HAP-1 (cell line): Measurements from ENCODE around the gene EEF1E1.

Source experiments
- DNase-seq, 2 experiments: peaks; one replicate each; pipeline ENCODE4 v3.0.0-alpha.2; 2016 to 2020; ENCODE audit warnings: low spot score in 2 of 2
- H3K27me3 ChIP-seq: fragments of 250-450 bp; sonication (Bioruptor Pico); 2 replicates; pipeline ENCODE4 v1.5.1; 2020; ENCODE audit warnings: low read depth, mild to moderate bottlenecking, moderate library complexity
- H3K36me3 ChIP-seq: fragments of 250-450 bp; sonication (Bioruptor Pico); replicated peaks from 2 replicates; pipeline ENCODE4 v1.5.1; 2020; ENCODE audit warnings: mild to moderate bottlenecking
- H3K4me1 ChIP-seq: fragments of 250-450 bp; sonication (Bioruptor Pico); 2 replicates; pipeline ENCODE4 v1.5.1; 2020; ENCODE audit warnings: mild to moderate bottlenecking
- H3K4me3 ChIP-seq: fragments of 250-450 bp; sonication (Bioruptor Pico); 2 replicates; pipeline ENCODE4 v1.5.1; 2020; ENCODE audit warnings: mild to moderate bottlenecking, moderate library complexity
- H3K9me3 ChIP-seq: fragments of 250-450 bp; sonication (Bioruptor Pico); 2 replicates; pipeline ENCODE4 v1.5.1; 2020; ENCODE audit warnings: mild to moderate bottlenecking, moderate library complexity
- in situ Hi-C: fragments of 300-500 bp; cut with MboI; formaldehyde crosslinking; loops from 3 replicates; pipeline ENCODE4 v1.14.3; 2020; ENCODE audit warnings: low sequenced_read_pairs, inconsistent platforms, mixed read lengths

Gene EEF1E1

DNA sequence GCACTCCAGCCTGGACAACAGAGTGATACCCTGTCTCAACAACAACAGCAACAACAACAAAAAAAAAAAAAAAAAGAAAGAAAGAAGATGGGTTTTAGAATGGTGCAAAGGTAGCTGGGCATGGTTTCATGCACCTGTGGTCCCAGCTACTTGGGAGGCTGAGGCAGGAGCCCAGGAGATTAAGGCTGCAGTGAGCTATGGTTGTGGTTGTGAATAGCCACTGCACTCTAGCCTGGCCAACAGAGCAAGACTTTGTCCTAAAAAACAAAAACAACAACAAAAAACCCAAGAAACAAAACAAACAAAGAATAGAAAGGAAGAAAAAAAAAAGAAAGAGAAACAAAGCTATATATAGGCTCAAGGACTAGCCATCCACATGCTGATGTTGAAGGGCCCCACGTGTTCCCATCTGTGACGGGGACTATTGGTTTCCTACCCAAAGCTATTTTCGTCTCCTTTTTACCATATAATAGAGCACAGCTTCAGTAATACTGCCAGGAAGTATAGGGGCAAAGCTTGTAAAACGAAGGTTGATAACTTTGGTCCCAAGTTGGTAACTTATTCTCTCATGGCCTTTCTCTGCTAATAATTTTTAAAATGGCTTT, 7.9 kb upstream of the EEF1E1 start:
- H3K9me3 ChIP-seq = no peaks in the 10 kb centered on the region
- H3K4me1 ChIP-seq = no peaks in the 10 kb centered on the region
- in situ Hi-C loops = no loop called here
- H3K4me3 ChIP-seq = no peak overlapping the region
- peaks cover 12% of the 10 kb centered on the region; the same call in 1 of the 2 replicates for H3K27me3 ChIP-seq
- H3K36me3 ChIP-seq = no peaks in the 10 kb centered on the region
- no peak for DNase-seq

- H3K9me3 ChIP-seq = no peaks in the 10 kb centered on the region
- no peak for DNase-seq
- no peaks in the 10 kb centered on the region for H3K36me3 ChIP-seq
- in situ Hi-C loops = no loop called here
- H3K4me3 ChIP-seq = no peak overlapping the region
- no peaks in the 10 kb centered on the region for H3K4me1 ChIP-seq
- H3K27me3 ChIP-seq = peaks cover 12% of the 10 kb centered on the region; the same call in 1 of the 2 replicates
These were observed 6.6 kb upstream of the EEF1E1 start for GRCh38 chr6:8108759-8109539.

- in situ Hi-C loops = no loop called here
- H3K4me1 ChIP-seq = no peaks in the 10 kb centered on the region
- H3K9me3 ChIP-seq = no peaks in the 10 kb centered on the region
- H3K4me3 ChIP-seq = no peak overlapping the region
- peaks cover 12% of the 10 kb centered on the region; the same call in 1 of the 2 replicates for H3K27me3 ChIP-seq
- H3K36me3 ChIP-seq = no peaks in the 10 kb centered on the region
- no peak for DNase-seq
These were observed 5.8 kb upstream of the EEF1E1 start for GRCh38 chr6:8108031-8108660.

GRCh38 chr6:8105791-8106190, 3.4 kb upstream of the EEF1E1 start:
- in situ Hi-C loops = no loop called here
- H3K4me3 ChIP-seq = no peak overlapping the region
- DNase-seq = no peak

DNA sequence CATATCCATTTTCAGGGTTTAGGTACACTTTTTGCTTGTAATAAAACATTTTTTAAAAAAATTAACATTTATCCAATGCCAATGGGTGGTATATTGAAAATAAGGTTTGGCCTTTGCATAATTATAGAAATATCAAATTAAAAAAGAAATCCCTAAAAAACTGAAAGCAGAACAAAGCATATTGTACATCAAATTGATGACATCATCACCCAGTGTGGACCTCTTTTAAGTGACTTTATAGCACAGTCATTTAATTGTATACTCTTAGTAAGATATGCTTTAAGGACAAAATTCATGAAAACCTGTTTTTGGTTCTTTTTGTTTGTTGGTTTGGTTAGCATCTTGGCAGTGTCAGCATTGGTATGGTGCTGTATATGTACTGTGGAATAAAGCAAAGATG, 1.4 kb upstream of the EEF1E1 start:
- DNase-seq = no peak
- Histone ChIP-seq H3K36me3 (peaks cover 14% of the 10 kb centered on the region), H3K4me1 (peaks cover 11% of the 10 kb centered on the region), H3K4me3 (no peak overlapping the region), H3K27me3 (0 out of 2 replicates have a peak, but pooled peaks cover 4% of the 10 kb centered on the region), H3K9me3 (no peaks in the 10 kb centered on the region)
- in situ Hi-C loops = no loop called here

More at GRCh38 chr6:8105791-8106190, 3.4 kb upstream of the EEF1E1 start:
- peaks cover 5% of the 10 kb centered on the region; the same call in 1 of the 2 replicates for H3K27me3 ChIP-seq
- peaks cover 1% of the 10 kb centered on the region for H3K4me1 ChIP-seq
- H3K9me3 ChIP-seq = no peaks in the 10 kb centered on the region
- no peaks in the 10 kb centered on the region for H3K36me3 ChIP-seq

GRCh38 chr6:8100159-8100854, 2.0 kb downstream of the EEF1E1 start:
- DNase-seq = no peak
- Histone ChIP-seq H3K9me3 (no peaks in the 10 kb centered on the region), H3K27me3 (no peaks in the 10 kb centered on the region), H3K4me3 (no peak overlapping the region), H3K4me1 (peaks cover 11% of the 10 kb centered on the region), H3K36me3 (peaks cover 42% of the 10 kb centered on the region)
- in situ Hi-C loops = no loop called here

DNA sequence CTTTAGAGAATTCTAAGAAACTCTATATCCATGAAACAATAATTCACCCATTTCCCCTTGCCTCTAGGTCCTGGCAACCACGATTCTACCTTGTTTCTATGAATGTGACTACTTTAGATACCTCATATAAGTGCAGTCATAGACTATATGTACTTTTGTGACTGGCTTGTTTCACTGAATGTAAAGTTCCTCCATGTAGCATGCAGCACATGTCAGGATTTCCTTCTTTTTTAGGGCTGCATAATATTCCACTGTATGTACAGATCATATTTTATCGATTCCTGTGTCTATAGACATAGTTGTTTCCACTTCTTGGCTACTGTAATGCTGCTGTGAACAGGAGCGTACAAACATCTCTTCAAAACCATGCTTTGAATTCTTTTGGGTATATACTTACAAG, 11.7 kb downstream of the EEF1E1 start:
- no peaks in the 10 kb centered on the region for H3K9me3 ChIP-seq
- in situ Hi-C loops = no loop called here
- no peaks in the 10 kb centered on the region for H3K4me1 ChIP-seq
- H3K4me3 ChIP-seq = no peak overlapping the region
- DNase-seq = no peak
- H3K27me3 ChIP-seq = no peaks in the 10 kb centered on the region
- H3K36me3 ChIP-seq = peaks cover 71% of the 10 kb centered on the region

DNA sequence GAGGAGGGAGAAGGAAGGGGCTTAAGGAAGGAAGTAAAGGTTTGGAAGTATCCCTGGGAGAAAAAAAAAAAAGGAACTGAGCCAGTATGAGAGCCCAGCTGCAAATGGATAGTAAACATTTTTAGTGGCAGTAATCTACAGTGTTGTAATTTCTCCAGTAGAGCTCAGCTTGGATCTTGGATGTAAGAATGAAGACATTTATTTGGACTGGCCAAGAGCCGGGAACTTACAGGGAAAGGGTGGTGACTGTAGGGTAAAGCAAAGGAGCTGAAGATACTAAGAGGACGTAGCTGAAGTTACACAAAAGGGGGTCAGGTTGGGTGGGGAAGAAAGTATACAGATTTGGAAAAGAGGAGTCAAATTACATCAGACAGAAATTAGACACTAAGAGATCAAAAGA, 13.5 kb downstream of the EEF1E1 start:
- DNase-seq = no peak
- Histone ChIP-seq H3K36me3 (peaks cover 71% of the 10 kb centered on the region), H3K9me3 (no peaks in the 10 kb centered on the region), H3K4me1 (peaks cover 6% of the 10 kb centered on the region), H3K4me3 (no peak overlapping the region), H3K27me3 (no peaks in the 10 kb centered on the region)
- in situ Hi-C loops = no loop called here

DNA sequence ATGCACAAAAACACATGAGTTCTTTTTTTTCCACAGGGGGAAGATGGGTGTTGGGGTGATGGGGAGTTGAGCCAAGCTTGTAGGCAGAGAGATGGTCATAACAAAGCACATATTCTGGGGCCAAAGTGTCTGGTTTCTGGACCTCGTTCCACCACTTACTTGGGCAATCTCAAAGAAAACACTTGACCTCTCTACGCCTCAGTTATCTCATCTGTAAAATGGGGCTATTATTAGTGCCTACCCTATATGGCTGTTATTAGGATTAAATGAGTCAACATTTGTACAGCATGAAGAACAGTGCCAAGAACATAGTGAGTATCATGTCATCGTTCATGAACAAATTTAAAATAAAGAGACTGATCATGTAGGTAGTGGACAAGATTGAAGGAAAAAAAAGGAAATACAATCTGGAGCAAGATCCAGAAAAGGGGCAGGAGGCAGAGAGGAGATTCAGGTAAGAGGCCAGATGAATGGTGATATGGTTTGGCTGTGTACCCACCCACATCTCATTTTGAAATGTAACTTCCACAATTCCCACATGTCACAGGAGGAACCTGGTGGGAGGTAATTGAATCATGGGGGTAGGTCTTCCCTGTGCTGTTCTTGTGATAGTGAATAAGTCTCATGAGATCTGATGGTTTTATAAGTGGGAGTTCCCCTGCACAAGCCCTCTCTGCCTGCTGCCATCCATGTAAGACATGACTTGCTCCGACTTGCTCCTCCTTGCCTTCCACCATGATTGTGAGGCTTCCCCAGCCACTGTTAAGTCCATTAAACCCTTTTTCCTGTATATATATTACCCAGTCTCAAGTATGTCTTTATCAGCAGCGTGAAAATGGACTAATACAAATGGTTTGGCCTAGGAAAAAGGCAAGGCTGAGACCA, 14.2 kb downstream of the EEF1E1 start:
- H3K27me3 ChIP-seq = no peaks in the 10 kb centered on the region
- no peaks in the 10 kb centered on the region for H3K9me3 ChIP-seq
- H3K4me3 ChIP-seq = no peak overlapping the region
- in situ Hi-C loops = no loop called here
- DNase-seq = no peak
- peaks cover 13% of the 10 kb centered on the region for H3K4me1 ChIP-seq
- H3K36me3 ChIP-seq = peaks cover 73% of the 10 kb centered on the region

DNA sequence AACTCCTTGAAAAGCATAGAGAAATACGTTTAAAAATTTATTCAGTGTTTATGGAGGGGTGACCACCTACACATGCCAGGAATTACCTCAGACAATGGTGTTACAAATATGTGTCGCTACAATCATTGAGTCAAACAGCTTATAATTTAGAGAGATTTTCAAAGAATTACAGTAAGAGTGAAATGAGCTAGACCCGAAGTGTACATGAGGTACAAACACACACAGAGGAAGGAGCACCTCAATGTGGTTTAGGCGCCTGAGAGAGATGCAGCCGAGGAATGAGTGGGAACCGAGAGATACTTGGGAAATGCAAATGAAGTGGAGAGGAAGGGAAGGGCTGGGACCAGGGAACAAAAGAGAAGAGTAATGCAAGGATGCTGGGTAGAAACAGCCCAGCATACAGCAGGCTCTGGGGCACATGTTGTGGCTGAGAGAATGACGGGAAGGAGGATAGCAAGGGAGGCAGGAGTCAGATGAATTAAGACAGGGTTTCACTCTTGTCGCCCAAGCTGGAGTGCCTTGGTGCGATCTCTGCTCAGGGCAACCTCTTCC, 15.5 kb downstream of the EEF1E1 start:
- Histone ChIP-seq H3K27me3 (no peaks in the 10 kb centered on the region), H3K36me3 (peaks cover 69% of the 10 kb centered on the region), H3K4me3 (no peak overlapping the region), H3K4me1 (peaks cover 16% of the 10 kb centered on the region), H3K9me3 (no peaks in the 10 kb centered on the region)
- in situ Hi-C loops = no loop called here
- no peak for DNase-seq

DNA sequence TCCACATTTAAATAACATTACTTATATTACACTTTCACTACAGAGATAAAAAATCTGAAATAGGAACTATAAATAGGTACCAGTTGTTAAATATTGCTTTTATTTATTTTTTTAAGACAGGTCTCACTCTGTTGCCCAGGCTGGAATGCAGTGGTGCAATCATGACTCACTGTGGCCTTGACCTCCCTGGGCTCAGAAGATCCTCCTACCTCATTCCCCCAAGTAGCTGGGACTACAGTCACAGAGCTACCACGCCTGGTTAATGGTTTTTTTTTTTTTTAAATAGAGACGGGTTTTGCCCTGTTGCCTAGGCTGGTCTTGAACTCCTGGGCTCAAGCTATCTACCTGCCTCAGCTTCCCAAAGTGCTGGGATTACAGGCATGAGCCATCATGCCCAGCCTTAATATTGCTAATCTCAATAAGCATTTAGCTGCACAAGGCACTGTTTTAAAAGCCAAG, 17.3 kb downstream of the EEF1E1 start:
- H3K4me1 ChIP-seq = peaks cover 16% of the 10 kb centered on the region
- H3K9me3 ChIP-seq = no peaks in the 10 kb centered on the region
- no peak overlapping the region for H3K4me3 ChIP-seq
- H3K36me3 ChIP-seq = peaks cover 60% of the 10 kb centered on the region
- in situ Hi-C loops = no loop called here
- no peaks in the 10 kb centered on the region for H3K27me3 ChIP-seq
- DNase-seq = no peak

DNA sequence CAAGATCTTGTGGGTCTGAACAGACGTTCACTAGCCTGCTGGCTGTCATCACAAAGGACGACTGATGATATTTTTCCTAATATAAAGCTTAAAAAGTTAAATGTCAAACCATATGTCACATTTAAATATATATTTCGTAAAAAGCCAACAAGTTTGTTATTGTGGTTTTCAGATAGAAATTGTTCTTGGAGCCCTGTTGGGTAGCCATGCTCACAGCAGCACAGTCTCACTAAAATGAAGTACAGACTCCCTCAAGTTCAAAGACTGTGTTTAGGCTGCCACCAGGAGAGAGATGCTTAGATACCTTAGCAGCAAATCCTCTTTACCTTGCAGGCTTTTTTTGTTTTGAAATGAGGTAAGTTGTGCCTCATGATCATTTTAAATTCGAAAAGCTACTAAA, 17.8 kb downstream of the EEF1E1 start:
- peaks cover 16% of the 10 kb centered on the region for H3K4me1 ChIP-seq
- peaks cover 59% of the 10 kb centered on the region for H3K36me3 ChIP-seq
- in situ Hi-C loops = no loop called here
- no peak overlapping the region for H3K4me3 ChIP-seq
- H3K9me3 ChIP-seq = no peaks in the 10 kb centered on the region
- DNase-seq = no peak
- H3K27me3 ChIP-seq = no peaks in the 10 kb centered on the region
